Transverse colon (tissue), 4 donors: ENCODE measurements around the gene CARD16.
A peak's percentile ranks its signal among the peaks of the same experiment; 100 is the strongest.
"Not testable (repeated sequence)": the region's sequence is repeated elsewhere in the genome, so short reads cannot be mapped to it uniquely, and the experiment has no call there.

Source experiments
- POLR2A ChIP-seq: fragments of 450-650 bp; IDR thresholded peaks from one replicate; pipeline ENCODE4 v1.6.1; 2016; ENCODE audit warnings: antibody characterized with exemption, mild to moderate bottlenecking, moderate library complexity
- POLR2AphosphoS5 ChIP-seq, 3 donors: sonication (generic); formaldehyde crosslinking; IDR thresholded peaks; one replicate each; pipeline ENCODE4 v1.6.1; 2016; ENCODE audit warnings: antibody characterized with exemption in 3 of 3
- TF ChIP-seq, protein P1 (sequence below), 5 experiments: fragments of 200-600 bp in 3 of 5; fragments of 450-650 bp in 2 of 5; sonication (generic) in 3 of 5; IDR thresholded peaks; 1 replicate in 2 of 5; 2 replicates in 3 of 5; pipeline ENCODE4 v1.5.1; 2016 to 2017; ENCODE audit warnings: antibody characterized with exemption in 5 of 5, inconsistent platforms in 3 of 5, mild to moderate bottlenecking in 2 of 5, moderate library complexity in 1 of 5

- TF ChIP-seq, protein P1, sequence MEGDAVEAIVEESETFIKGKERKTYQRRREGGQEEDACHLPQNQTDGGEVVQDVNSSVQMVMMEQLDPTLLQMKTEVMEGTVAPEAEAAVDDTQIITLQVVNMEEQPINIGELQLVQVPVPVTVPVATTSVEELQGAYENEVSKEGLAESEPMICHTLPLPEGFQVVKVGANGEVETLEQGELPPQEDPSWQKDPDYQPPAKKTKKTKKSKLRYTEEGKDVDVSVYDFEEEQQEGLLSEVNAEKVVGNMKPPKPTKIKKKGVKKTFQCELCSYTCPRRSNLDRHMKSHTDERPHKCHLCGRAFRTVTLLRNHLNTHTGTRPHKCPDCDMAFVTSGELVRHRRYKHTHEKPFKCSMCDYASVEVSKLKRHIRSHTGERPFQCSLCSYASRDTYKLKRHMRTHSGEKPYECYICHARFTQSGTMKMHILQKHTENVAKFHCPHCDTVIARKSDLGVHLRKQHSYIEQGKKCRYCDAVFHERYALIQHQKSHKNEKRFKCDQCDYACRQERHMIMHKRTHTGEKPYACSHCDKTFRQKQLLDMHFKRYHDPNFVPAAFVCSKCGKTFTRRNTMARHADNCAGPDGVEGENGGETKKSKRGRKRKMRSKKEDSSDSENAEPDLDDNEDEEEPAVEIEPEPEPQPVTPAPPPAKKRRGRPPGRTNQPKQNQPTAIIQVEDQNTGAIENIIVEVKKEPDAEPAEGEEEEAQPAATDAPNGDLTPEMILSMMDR (IDR thresholded peaks at IDR 0.05): not testable (repeated sequence)
- TF ChIP-seq POLR2AphosphoS5 (IDR thresholded peaks at IDR 0.05): peak; percentile 46 to 58 (median 52)
- peak; percentile 33 for TF ChIP-seq POLR2A
These were observed at the start of gene CARD16 for GRCh38 chr11:105044557-105045524.
